Lower lobe of right lung (tissue), 2 donors: Measurements from ENCODE around the gene IL4I1. TPM values are rescaled to one million over a fixed set of nuclear protein-coding genes. Genes with fewer than 3 reads are reported as not detected.
A peak's percentile ranks its signal among the peaks of the same experiment; 100 is the strongest.

Experiments
- ATAC-seq, 2 donors: fragments of 200-7000 bp; cut with Tn5 transposase; one replicate each; pipeline ENCODE4 v1.9.1; 2020 to 2022; ENCODE audit warnings: mild to moderate bottlenecking in 2 of 2, moderate library complexity in 2 of 2
- DNase-seq: peaks from one replicate; pipeline ENCODE4 v3.0.0-alpha.2; 2020
- H3K27ac ChIP-seq: fragments of 200-600 bp; one replicate; pipeline ENCODE4 v1.8.0; 2022
- H3K27me3 ChIP-seq: fragments of 200-600 bp; one replicate; pipeline ENCODE4 v1.8.0; 2022; ENCODE audit warnings: low read depth
- H3K36me3 ChIP-seq: fragments of 200-600 bp; one replicate; pipeline ENCODE4 v1.8.0; 2022; ENCODE audit warnings: mild to moderate bottlenecking
- H3K4me1 ChIP-seq: fragments of 200-600 bp; one replicate; pipeline ENCODE4 v1.8.0; 2022
- H3K4me3 ChIP-seq: fragments of 200-600 bp; one replicate; pipeline ENCODE4 v1.8.0; 2022; ENCODE audit warnings: mild to moderate bottlenecking
- H3K9me3 ChIP-seq: fragments of 200-600 bp; one replicate; pipeline ENCODE4 v1.8.0; 2022
- intact Hi-C: fragments of 100-400 bp; cut with DNase I; formaldehyde crosslinking; loops from one replicate; pipeline ENCODE4 v1.11.0; 2022
- total RNA-seq: library from RNA; stranded (reverse); fragmentation: NEBNext Ultra II Directional; extraction: Animal tissue kit (Norgen Biotek cat#: 25700); gene quantifications from one replicate; pipeline ENCODE4 v1.2.1, GENCODE V29; 2021
- TF ChIP-seq, protein P1 (sequence below): fragments of 200-600 bp; IDR thresholded peaks from one replicate; pipeline ENCODE4 v1.8.0; 2022; ENCODE audit warnings: antibody characterized with exemption, mild to moderate bottlenecking
- donor health status: DM: no; HTN: yes; CAD: no; lungs with severe emphysema.

Gene IL4I1
- total RNA-seq, 1 donor from 2014 or later = 1.6 TPM

DNA sequence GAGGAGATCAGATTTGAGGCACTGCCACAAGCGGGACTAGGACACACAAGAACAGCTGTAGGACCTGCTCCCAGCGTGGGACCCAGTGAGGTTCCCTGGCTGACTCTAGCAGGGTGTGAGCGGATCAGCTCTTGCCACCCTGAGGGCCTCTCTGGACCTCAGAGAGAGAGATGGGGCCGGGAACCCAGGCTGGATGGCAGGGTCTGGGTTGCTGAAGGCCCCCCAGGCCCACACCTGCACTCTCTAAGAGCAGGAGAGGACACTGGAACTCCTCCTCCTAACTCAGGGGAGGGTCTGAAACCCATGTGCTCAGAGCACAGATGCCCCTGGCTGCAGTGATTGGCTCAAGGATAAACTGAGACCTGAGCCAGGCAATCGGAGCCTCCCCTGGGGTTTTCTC, 13.5 kb upstream of the IL4I1 start:
- H3K4me1 ChIP-seq = peaks cover 22% of the 10 kb centered on the region
- DNase-seq (no peak), ATAC-seq (no peak)
- no peaks in the 10 kb centered on the region for H3K9me3 ChIP-seq
- no peaks in the 10 kb centered on the region for H3K27me3 ChIP-seq
- peak overlapping the region; percentile 18 for H3K27ac ChIP-seq
- peaks cover 59% of the 10 kb centered on the region for H3K36me3 ChIP-seq
- intact Hi-C loops = no loop called here
- TF ChIP-seq, protein P1, sequence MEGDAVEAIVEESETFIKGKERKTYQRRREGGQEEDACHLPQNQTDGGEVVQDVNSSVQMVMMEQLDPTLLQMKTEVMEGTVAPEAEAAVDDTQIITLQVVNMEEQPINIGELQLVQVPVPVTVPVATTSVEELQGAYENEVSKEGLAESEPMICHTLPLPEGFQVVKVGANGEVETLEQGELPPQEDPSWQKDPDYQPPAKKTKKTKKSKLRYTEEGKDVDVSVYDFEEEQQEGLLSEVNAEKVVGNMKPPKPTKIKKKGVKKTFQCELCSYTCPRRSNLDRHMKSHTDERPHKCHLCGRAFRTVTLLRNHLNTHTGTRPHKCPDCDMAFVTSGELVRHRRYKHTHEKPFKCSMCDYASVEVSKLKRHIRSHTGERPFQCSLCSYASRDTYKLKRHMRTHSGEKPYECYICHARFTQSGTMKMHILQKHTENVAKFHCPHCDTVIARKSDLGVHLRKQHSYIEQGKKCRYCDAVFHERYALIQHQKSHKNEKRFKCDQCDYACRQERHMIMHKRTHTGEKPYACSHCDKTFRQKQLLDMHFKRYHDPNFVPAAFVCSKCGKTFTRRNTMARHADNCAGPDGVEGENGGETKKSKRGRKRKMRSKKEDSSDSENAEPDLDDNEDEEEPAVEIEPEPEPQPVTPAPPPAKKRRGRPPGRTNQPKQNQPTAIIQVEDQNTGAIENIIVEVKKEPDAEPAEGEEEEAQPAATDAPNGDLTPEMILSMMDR = no peak
- H3K4me3 ChIP-seq = no peak overlapping the region

- H3K36me3 ChIP-seq = peaks cover 54% of the 10 kb centered on the region
- TF ChIP-seq, protein P1 = no peak
- no peak overlapping the region for H3K4me3 ChIP-seq
- no peaks in the 10 kb centered on the region for H3K9me3 ChIP-seq
- intact Hi-C loops = no loop called here
- ATAC-seq (no peak), DNase-seq (no peak)
- H3K4me1 ChIP-seq = peaks cover 22% of the 10 kb centered on the region
- H3K27ac ChIP-seq = no peak overlapping the region
- H3K27me3 ChIP-seq = no peaks in the 10 kb centered on the region
Observed at GRCh38 chr19:49908480-49909420, 12.1 kb upstream of the IL4I1 start.

GRCh38 chr19:49907745-49908446, 11.2 kb upstream of the IL4I1 start:
- peaks cover 15% of the 10 kb centered on the region for H3K4me1 ChIP-seq
- DNase-seq (no peak), ATAC-seq (no peak)
- peaks cover 46% of the 10 kb centered on the region for H3K36me3 ChIP-seq
- intact Hi-C loops = no loop called here
- H3K27me3 ChIP-seq = no peaks in the 10 kb centered on the region
- TF ChIP-seq, protein P1 = no peak
- H3K9me3 ChIP-seq = no peaks in the 10 kb centered on the region
- no peak overlapping the region for H3K4me3 ChIP-seq
- H3K27ac ChIP-seq = no peak overlapping the region

DNA sequence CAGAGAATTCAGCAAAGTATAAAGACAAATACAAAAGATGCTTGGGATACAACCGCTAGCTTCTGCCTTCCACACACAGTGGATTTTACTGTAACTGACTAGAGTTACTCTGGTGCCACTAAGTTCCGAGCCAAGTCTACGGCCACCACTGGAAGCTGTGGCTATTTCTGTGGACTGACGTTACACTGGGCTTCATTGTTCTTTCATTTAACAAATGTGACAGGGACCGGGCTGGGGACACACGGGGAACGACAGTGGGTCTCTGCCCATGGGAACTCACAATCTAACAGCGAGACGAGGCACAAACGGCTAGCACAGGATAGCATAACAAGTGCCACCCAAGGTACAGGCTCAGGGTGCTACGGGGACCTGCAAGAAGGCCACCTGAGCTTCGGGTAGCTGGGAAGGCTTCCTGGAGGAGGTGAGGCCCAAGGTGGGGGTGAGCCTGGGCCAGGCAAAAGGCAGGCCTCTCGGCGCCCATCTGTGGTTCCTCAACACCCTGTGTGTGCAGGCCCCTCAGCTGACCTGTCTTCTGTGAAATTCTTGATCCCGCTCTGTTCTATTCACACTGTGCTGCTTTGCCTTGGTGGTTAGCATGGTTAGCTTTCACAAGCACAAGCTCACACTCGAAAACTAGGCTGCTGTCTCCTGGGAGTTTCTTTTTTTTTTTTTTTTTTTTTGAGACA, 10.3 kb upstream of the IL4I1 start:
- Histone ChIP-seq H3K4me1 (peaks cover 13% of the 10 kb centered on the region), H3K27ac (no peak overlapping the region), H3K27me3 (no peaks in the 10 kb centered on the region), H3K9me3 (no peaks in the 10 kb centered on the region), H3K4me3 (no peak overlapping the region), H3K36me3 (peaks cover 42% of the 10 kb centered on the region)
- DNase-seq (no peak), ATAC-seq (no peak)
- intact Hi-C loops = no loop called here
- TF ChIP-seq, protein P1 = no peak

DNA sequence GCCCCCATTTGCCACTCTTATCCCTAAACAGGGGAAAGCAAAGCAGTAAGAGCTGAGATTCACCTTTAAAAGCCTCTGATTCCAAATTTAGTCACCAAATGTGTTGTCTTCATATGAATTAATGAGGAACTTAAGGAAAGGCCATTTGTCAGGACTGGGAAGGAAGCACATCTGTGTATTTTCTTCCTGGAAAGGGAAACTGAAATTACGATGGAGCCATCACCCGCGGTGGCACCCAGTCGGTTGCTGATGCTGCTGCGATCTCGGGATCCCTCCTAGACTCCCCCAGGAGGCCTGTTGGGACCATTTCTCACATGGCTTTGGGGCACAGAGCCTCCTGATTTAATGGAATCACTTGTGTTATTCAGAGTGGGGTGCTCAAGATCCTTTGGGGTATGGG, 7.4 kb upstream of the IL4I1 start:
- Histone ChIP-seq H3K36me3 (peaks cover 35% of the 10 kb centered on the region), H3K9me3 (no peaks in the 10 kb centered on the region), H3K4me1 (no peaks in the 10 kb centered on the region), H3K27ac (no peak overlapping the region), H3K4me3 (peak overlapping the region; percentile 5), H3K27me3 (no peaks in the 10 kb centered on the region)
- intact Hi-C loops = no loop called here
- TF ChIP-seq, protein P1 = no peak
- no peak for ATAC-seq
- DNase-seq = no peak
